ENCODE data around the gene LGALS3BP. TPM values are rescaled to one million over a fixed set of nuclear protein-coding genes. Genes with fewer than 3 reads are reported as not detected.

Gene LGALS3BP
- total RNA-seq, 2 experiments from 2014 or later = 48.0 to 49.5 TPM

Other genes with a start within 250 kb of the LGALS3BP start
- 100 to 1,000 TPM; 184 to 204 TPM for gene CYTH1, start 197.7 kb downstream of the LGALS3BP start, total RNA-seq
- 10 to 100 TPM; 71.2 to 74.3 TPM for gene USP36, start 139.1 kb downstream of the LGALS3BP start, total RNA-seq
- gene CEP295NL, start 76.7 kb downstream of the LGALS3BP start, total RNA-seq = not detected
- gene TIMP2, start 54.5 kb downstream of the LGALS3BP start, total RNA-seq = 1 to 10 TPM; 1.1 TPM
- 10 to 100 TPM; 63.3 to 65.4 TPM for gene CANT1, start 29.8 kb upstream of the LGALS3BP start, total RNA-seq
- gene C1QTNF1, start 44.2 kb upstream of the LGALS3BP start, total RNA-seq = under 1 TPM; 0.31 to 0.38 TPM
- 10 to 100 TPM; 42.5 to 43.4 TPM for gene ENGASE, start 94.9 kb upstream of the LGALS3BP start, total RNA-seq

Data from activated CD4-positive, alpha-beta memory T cell treated with anti-CD3 and anti-CD28 coated beads for 36 hours (primary cell).